ENCODE data around the gene ARL15. TPM values are rescaled to one million over a fixed set of nuclear protein-coding genes. Genes with fewer than 3 reads are reported as not detected.
A peak's percentile ranks its signal among the peaks of the same experiment; 100 is the strongest.

ARL15 gene
- total RNA-seq, 1 donor from 2014 or later, result 56.6 TPM

GRCh38 chr5:54148067-54148845, 162.1 kb downstream of the ARL15 start:
- peak; percentile 64 for DNase-seq

GRCh38 chr5:54146916-54147315, 163.5 kb downstream of the ARL15 start:
- DNase-seq, result peak; percentile 12

- peak; percentile 5 for DNase-seq
Observed at GRCh38 chr5:54146390-54146789, 164.0 kb downstream of the ARL15 start.

- DNase-seq, result no peak
Observed at GRCh38 chr5:54140247-54140840, 170.0 kb downstream of the ARL15 start.

GRCh38 chr5:54136516-54137440, 173.6 kb downstream of the ARL15 start:
- peak; percentile 38 for DNase-seq

- no peak for DNase-seq
Observed at GRCh38 chr5:54135042-54135441, 175.3 kb downstream of the ARL15 start.

GRCh38 chr5:54133917-54134316, 176.5 kb downstream of the ARL15 start:
- no peak for DNase-seq

- DNase-seq, result peak; percentile 12
Observed at GRCh38 chr5:54120473-54120872, 189.9 kb downstream of the ARL15 start.

- DNase-seq, result no peak
Observed at GRCh38 chr5:54117957-54118356, 192.4 kb downstream of the ARL15 start.

- DNase-seq, result no peak
Observed at GRCh38 chr5:54115735-54116403, 194.5 kb downstream of the ARL15 start.

- DNase-seq, result no peak
Observed at GRCh38 chr5:54113060-54113459, 197.3 kb downstream of the ARL15 start.

GRCh38 chr5:54109626-54110330, 200.6 kb downstream of the ARL15 start:
- DNase-seq, result no peak

- DNase-seq, result peak; percentile 13
Observed at GRCh38 chr5:54108136-54108535, 202.2 kb downstream of the ARL15 start.

- DNase-seq, result peak; percentile 38
Observed at GRCh38 chr5:54103871-54104270, 206.5 kb downstream of the ARL15 start.

GRCh38 chr5:54098267-54098666, 212.1 kb downstream of the ARL15 start:
- no peak for DNase-seq

GRCh38 chr5:54095969-54096368, 214.4 kb downstream of the ARL15 start:
- DNase-seq, result no peak

GRCh38 chr5:54094706-54095105, 215.7 kb downstream of the ARL15 start:
- DNase-seq, result no peak

- peak; percentile 16 for DNase-seq
Observed at GRCh38 chr5:54093861-54094260, 216.5 kb downstream of the ARL15 start.

GRCh38 chr5:54093081-54093492, 217.3 kb downstream of the ARL15 start:
- DNase-seq, result peak; percentile 18

- DNase-seq, result peak; percentile 85
Observed at GRCh38 chr5:54091307-54092130, 218.9 kb downstream of the ARL15 start.
